Left ventricle myocardium inferior (tissue), 1 donor: Measurements from ENCODE around the gene PLEKHB2. TPM values are rescaled to one million over a fixed set of nuclear protein-coding genes. Genes with fewer than 3 reads are reported as not detected.

Source experiments
- total RNA-seq: library from RNA; stranded (reverse); fragmentation: NEBNext Ultra II Directional; extraction: Animal tissue kit (Norgen Biotek cat#: 25700); gene quantifications from one replicate; pipeline ENCODE4 v1.2.1, GENCODE V29; 2021
- donor health status: DM: no; HTN: yes; CAD: no; lungs with severe emphysema.

Gene PLEKHB2
- total RNA-seq, 1 donor from 2014 or later: 42.9 TPM

Other genes starting within 250 kb of the PLEKHB2 start
- gene FAM168B, start 11.9 kb upstream of the PLEKHB2 start, total RNA-seq: 90.5 TPM
- gene POTEE, start 104.2 kb downstream of the PLEKHB2 start, total RNA-seq: not detected